GM20431 (cell line): ENCODE measurements around the gene RAB1B.

ENCODE experiments used
- in situ Hi-C: fragments of 300-500 bp; cut with MseI, MboI; formaldehyde crosslinking; loops from one replicate; pipeline ENCODE4 v1.15.0; 2020; ENCODE audit warnings: low sequenced_read_pairs; ENCODE audit not compliant: unreplicated experiment

RAB1B gene

GRCh38 chr11:66268244-66268951 lies at the start of gene RAB1B:
Gene RAB1B, plus strand, starts transcription at chr11:66268639. Its CDS starts 41 bp downstream, at chr11:66268680.
- in situ Hi-C loops: no loop called here

DNA sequence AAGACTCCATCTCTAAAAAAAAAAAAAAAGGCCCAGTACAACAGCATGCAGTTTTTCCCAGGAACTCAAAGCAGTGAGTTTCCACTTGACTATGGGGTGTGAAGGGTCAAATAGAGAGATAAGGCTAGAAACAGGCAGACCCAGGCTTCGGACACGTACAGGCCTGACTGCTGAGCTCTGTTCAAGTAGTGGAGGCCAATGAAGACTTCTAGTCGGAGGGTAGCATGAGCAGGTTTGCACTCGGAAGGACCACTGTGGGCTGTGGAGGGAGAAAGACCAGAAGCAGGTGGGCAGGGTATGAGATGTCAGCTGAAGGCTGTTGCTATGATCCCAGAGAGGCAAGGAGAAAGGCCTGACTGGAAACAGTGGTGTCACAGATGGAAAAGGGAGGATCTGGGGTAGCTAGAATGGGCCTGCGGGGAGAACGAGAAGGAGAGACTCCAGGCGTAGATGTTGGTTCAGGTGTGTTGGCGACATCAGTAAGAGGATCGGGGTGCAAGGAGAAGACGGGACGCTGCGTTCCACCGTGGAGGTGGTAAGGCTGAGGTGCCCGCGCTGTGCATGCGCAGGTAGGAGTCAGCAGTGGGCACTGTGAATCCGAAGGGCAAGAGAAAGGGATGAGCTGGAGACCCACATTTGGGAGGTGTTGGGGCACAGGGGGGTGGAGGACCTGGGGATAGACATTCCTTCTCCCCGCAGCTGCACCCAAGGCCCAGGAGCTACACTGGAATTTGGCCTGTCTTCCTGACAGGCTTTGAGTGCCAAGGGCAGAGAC lies 49.4 kb upstream of the RAB1B start:
- in situ Hi-C loops: no loop called here

GRCh38 chr11:66219846-66220565 lies 48.4 kb upstream of the RAB1B start:
- in situ Hi-C loops: no loop called here

DNA sequence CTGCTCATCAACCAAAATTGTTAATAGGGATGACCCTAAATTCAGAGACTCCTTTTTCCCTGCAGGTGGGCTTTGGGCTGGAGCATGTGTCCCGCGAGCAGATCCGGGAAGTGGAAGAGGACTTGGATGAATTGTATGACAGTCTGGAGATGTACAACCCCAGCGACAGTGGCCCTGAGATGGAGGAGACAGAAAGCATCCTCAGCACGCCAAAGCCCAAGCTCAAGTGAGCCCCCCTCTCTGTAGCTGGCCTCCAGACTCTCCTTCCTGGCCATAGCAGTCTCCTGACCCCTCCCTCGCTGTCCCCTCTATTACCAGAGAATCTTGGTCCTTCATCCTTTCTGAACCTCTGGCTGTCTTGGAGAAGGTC lies 47.9 kb upstream of the RAB1B start:
- in situ Hi-C loops: no loop called here

GRCh38 chr11:66221012-66221411 lies 47.4 kb upstream of the RAB1B start:
- in situ Hi-C loops: no loop called here

GRCh38 chr11:66221726-66222236 lies 46.7 kb upstream of the RAB1B start:
- in situ Hi-C loops: no loop called here

DNA sequence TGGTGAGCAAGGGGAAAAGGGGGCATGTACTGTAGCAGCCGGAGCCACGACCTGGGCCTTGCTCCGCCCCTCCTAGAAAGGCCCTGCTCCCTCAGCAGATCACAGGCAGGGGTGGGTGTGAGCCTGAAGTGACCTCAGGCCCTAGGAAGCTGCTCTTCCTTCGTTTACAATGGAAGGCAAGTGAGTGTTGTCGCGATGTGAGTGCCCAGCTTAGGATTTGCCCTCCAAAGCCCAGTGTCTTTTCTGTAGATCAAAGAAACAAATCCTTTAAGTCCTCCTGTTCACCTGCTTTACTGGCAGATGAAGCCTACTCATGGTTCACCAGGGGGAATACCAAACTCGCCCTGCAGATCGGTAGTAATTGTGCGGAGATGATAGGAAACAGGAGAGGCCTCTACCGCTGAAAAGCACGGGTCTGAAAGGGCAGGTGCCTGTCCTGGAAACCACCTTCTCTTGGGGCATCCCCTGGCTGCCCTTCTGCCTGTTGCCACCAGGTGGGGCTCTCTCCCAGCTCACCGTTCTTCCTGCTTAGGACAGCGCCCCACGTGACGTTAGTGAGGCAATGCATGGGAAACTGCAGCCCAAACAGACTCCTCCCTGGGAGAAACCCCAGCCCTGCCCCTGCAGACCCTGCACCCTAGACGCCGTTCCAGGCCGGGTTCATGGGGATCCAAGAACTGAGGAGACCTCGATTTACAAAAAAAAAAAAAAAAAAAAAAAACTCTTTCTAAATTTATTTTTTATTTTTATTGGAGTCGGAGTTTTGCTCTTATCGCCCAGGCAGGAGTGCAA lies 45.9 kb upstream of the RAB1B start:
- in situ Hi-C loops: no loop called here

- in situ Hi-C loops: no loop called here
Measured at GRCh38 chr11:66224226-66224855, 44.1 kb upstream of the RAB1B start.

DNA sequence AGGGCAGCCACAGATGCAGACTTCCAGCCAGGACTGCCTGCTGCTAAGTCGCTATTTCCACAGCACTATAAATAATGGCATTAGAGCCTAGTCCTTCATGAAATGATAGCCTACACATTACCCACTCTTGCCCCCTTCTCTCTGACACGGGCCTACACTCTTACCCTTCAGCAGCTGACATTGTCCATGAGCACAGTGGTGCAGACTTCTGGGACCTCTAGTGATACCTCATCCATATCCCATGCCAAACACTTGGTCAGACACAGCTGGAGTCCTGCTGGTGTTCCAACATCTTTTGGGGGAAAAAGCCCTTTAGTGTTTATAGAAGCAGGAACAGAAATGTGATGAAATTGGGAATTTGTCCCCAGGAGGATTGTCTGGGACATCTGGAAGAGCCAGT lies 43.4 kb upstream of the RAB1B start:
- in situ Hi-C loops: no loop called here

DNA sequence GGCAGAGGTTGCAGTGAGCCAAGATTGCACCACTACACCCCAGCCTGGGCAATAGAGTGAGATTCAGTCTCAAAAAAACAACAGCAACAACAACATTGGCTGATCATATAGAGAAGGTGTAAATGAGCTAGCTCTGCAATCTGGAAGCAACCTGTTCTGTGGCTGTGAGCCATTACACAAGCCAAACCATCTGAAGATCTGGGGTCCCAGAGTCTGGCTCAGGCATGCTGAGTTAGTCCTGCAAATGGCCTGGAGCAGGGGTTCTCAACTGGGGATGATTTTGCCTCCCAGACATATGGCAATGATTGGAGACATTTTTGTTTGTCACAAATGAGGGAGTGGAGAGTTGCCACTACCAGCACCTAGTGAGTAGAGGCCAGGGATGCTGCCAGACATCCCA lies 42.3 kb upstream of the RAB1B start:
- in situ Hi-C loops: no loop called here

- in situ Hi-C loops: no loop called here
Measured at GRCh38 chr11:66227700-66228099, 40.7 kb upstream of the RAB1B start.

GRCh38 chr11:66228521-66228920 lies 39.9 kb upstream of the RAB1B start:
- in situ Hi-C loops: no loop called here

- in situ Hi-C loops: no loop called here
Measured at GRCh38 chr11:66230156-66230555, 38.3 kb upstream of the RAB1B start.

GRCh38 chr11:66230978-66231377 lies 37.5 kb upstream of the RAB1B start:
- in situ Hi-C loops: no loop called here

- in situ Hi-C loops: no loop called here
Measured at GRCh38 chr11:66231561-66231960, 36.9 kb upstream of the RAB1B start.

DNA sequence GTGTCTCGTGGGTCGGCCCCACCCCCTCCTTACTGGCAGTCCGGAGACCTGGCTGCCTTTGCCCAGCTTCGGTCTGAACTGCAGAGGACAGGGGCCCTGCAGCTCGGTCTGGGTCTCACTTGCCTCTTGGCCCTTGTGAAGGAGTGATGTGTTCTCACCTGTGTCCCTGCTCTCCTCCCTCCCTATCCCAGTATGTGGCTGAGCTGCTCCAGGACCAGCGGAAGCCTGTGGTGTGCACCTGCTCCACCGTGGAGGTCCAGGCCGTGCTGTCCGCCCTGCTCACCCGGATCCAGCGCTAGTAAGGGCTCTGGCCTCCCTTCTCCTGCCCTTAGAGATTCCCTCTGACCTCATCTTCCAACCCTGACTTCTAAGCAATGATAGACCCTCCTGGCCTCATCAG lies 35.7 kb upstream of the RAB1B start:
- in situ Hi-C loops: no loop called here

DNA sequence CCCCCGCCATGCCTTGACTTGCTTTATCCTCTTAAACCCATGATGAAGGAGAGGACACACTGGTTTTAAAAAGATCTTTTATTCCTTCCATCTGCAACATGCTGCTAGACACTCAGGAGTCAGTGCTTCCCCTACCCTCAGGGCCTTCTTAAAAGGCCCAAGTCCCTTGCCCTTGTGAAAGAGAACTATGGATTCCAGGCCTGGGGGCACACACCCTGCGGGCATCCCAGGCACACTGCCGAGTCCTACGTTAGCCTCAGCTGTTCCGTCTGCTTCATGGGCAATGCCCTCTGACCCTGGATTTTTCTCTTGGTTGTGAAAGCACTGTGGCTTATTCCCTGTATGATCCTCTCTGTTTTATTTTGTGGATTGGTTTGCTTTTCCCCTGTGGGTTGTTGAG lies 35.1 kb upstream of the RAB1B start:
- in situ Hi-C loops: no loop called here

DNA sequence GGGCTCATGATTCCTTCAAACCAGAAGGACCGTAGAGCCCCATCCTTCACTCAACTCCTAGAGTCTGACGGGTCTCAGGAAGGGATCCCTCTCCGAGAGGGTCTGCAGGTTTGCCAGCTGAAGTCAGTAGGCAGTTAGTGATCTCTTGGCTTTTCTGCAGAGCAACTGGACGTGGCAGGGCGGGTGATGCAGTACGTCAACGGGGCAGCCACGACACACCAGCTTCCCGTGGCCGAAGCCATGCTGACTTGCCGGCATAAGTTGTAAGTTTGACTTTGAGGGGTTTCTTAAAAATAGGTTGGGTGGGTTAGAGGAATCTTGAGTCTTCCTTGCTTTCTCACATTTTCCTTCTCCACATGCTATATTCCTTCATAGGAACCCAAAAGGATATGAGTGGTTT lies 33.3 kb upstream of the RAB1B start:
- in situ Hi-C loops: no loop called here

DNA sequence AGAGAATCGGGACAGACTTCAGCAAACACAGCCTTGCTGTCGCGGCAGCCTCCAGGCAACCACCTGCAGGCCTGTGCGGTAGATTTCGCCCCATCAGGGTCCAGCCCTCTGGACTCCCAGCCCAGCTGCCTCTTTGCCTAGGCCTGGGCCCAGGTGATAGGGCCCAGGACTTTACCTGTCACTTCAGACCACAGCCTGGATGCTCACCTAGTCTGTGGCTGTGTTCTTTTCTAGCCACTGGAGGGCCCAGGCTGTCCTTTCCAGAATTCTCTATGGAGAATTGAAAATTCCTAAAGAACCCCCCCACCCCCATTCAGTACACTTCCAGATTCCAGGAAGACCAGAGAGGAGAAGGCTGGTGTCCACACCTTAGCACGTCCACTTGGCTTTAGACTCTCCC lies 30.6 kb upstream of the RAB1B start:
- in situ Hi-C loops: no loop called here
